ENCODE measurements around the gene HABP2.

HABP2 gene

DNA sequence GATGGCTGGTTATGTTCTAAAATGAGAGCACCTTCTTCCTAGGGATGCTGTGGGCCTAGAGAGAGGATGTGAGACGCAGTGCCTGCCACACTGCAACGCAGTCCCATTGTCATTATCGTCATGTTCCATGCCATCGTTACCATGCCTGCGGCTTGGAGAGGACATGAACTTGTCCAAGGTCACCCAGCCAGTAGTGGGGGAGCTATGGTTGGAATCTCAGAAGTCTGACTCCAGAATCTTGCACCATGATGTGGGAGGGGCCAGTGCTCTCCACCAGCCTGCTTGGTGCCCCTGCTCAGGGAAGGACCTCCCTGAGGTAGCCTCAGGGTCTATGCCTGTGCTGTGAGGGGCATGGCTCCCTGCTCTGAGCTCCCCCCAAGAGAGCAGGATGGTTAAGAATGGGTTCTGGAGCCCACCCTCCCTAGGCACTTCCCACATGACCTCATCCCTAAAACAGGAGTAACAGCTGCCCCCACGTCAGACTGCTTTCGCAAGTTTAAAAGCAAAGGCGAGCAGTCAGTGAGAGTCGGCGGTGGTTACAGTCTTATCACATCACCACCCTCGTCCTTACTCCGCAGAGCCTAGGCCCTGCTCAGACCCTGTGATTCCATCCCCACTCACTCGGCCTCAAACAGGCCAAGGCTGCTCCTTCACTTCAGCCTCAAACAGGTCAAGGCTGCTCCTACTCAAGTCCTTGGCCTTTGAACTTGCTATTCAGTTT lies 50.4 kb downstream of the HABP2 start:
- no peak for DNase-seq (ENCODE audit: low read depth in 2 of 2)

DNA sequence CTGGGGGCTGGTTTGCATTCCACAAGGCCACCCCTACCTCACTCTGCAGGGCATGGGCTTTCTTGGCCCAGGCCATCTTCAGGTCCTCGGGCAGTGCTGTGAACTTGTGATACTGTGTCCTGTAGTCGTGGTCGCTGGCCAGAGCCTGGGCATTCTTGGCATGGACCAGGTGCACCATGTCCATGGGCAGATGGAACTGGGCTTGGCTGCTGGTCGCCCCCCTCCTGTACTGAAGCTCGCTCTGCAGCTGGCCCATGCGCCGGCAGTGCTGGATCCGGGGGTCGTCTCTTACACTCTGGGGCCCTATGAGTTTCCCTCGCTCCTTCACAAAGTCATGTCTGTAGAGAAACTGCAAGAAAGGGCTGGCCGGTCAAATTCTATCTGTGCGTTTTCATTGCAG lies 51.7 kb downstream of the HABP2 start:
- no peak for DNase-seq (ENCODE audit: low read depth in 2 of 2)

- no peak for DNase-seq (ENCODE audit: low read depth in 2 of 2)
Measured at GRCh38 chr10:113605268-113605978, 52.6 kb downstream of the HABP2 start.

DNA sequence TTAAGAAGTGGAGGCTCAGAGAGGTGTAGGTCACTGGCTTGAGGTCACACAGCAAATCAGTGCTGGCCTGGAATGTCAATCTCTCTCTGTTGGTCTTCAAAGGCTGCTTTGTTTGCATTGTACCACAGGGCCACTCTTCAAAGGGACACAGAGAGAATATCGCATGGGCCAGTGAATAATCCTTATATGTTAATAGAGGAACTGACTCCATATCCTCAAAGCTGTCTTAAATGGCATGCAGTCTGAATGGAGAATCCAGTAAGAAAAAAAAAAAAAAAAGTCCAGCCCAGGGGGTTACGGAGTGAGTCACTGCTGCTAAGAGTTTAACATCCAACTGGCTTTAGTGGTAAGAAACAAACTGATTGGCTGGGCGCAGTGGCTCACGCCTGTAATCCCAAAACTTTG lies 56.9 kb downstream of the HABP2 start:
- no peak for DNase-seq (ENCODE audit: low read depth in 2 of 2)

- no peak for DNase-seq (ENCODE audit: low read depth in 2 of 2)
Measured at GRCh38 chr10:113610631-113611601, 58.1 kb downstream of the HABP2 start.

- DNase-seq (ENCODE audit: low read depth in 2 of 2), result no peak
Measured at GRCh38 chr10:113612154-113612553, 59.3 kb downstream of the HABP2 start.

DNA sequence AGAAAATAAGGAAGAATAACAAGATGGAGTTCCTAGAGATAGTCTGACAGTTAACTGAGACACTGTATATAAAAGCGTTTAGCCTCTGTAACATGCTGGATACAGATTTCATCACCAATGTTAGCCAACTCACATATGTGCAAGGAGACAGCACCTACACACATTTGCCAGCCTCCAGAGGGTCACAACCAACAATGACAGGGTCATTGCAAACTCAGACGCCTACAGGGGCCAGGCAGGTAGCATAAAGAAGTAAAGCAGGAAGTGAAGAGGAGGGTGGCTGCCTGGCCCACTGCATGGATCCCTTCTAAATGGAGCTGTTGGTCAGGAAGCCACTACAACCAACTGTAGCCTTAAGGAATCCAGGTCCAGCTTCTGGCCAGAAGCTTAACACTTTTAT lies 60.6 kb downstream of the HABP2 start:
- DNase-seq (ENCODE audit: low read depth in 2 of 2), result no peak

- no peak for DNase-seq (ENCODE audit: low read depth in 2 of 2)
Measured at GRCh38 chr10:113613977-113614690, 61.3 kb downstream of the HABP2 start.

GRCh38 chr10:113616244-113617074 lies 63.6 kb downstream of the HABP2 start:
- no peak for DNase-seq (ENCODE audit: low read depth in 2 of 2)

GRCh38 chr10:113617086-113617485 lies 64.2 kb downstream of the HABP2 start:
- no peak for DNase-seq (ENCODE audit: low read depth in 2 of 2)

GRCh38 chr10:113618338-113618737 lies 65.5 kb downstream of the HABP2 start:
- DNase-seq (ENCODE audit: low read depth in 2 of 2), result no peak

DNA sequence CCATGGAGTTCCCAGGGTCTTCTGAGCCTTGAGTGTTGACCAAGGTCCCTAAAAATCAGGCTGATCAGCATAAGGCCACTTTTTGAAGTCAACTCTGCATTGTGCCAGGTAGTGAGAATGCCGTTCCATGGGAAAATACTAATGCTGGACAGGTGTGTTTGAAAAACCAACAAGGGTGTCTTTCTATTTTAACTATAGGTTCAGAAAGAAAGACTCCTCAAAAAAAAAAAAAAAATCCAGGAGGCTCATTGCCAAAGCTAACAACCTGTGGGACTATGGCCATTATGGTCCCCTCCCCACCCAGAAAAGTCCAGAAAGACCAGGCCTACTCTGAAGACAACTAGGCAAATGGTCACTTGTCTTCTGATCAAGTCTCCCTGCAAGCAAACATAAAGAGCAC lies 66.5 kb downstream of the HABP2 start:
- no peak for DNase-seq (ENCODE audit: low read depth in 2 of 2)

DNA sequence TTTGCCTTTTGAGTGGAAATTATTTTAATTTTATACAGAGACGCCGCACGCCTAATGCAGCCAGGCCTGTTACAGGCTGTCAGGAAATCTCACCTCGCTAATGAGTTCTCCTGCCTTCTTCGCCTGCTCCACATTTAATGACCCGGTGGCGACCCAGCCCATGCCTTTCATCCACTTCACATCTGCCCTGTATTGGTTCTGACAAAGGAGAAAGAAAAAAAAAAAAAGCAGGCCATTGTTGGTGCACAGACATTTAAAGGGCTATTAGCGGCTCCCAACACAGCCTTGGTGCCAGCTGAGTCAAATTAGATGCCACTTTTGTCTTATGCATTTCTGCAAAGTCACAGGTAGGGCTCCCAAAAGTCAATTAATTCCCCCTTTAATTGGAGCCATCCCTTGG lies 67.7 kb downstream of the HABP2 start:
- no peak for DNase-seq (ENCODE audit: low read depth in 2 of 2)

- no peak for DNase-seq (ENCODE audit: low read depth in 2 of 2)
Measured at GRCh38 chr10:113620936-113621335, 68.1 kb downstream of the HABP2 start.

GRCh38 chr10:113621799-113622198 lies 68.9 kb downstream of the HABP2 start:
- DNase-seq (ENCODE audit: low read depth in 2 of 2), result no peak

- no peak for DNase-seq (ENCODE audit: low read depth in 2 of 2)
Measured at GRCh38 chr10:113622831-113623230, 70.0 kb downstream of the HABP2 start.

DNA sequence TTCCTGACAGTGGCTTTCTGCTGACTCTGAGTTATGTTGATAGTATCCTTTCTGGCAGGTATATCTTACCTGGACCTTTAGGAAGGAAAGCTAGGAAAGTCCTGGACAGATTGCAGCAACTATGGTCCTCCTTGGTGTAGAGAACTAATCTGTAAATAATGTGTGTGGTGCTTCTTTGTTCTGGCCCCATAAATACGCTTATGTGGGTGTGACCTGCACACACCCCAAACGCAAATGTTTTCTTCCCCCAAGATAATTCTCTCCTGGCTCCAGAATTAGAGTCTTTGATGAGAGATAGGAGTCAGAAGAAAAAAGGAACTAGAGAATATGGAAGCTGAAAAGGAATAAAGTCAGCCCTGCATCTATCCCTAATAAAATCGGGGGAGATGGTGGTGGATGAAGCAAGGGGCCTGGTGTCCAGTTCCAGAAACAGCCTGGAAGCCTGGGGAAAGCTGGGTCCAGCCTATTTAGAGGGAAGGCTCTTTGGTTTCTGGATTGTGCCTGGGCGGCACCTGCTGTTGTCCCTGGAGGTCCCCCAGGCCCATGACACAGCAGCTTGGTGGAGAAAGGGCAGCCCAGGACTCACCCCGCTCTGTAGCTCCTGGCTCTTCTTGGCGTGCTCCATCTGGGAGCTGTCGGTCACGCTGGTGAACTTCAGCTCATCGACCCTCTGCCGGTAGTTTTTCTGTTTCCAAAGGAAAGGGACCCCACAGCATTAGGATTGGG lies 72.8 kb downstream of the HABP2 start:
- no peak for DNase-seq (ENCODE audit: low read depth in 2 of 2)

- no peak for DNase-seq (ENCODE audit: low read depth in 2 of 2)
Measured at GRCh38 chr10:113626809-113627355, 74.0 kb downstream of the HABP2 start.

DNA sequence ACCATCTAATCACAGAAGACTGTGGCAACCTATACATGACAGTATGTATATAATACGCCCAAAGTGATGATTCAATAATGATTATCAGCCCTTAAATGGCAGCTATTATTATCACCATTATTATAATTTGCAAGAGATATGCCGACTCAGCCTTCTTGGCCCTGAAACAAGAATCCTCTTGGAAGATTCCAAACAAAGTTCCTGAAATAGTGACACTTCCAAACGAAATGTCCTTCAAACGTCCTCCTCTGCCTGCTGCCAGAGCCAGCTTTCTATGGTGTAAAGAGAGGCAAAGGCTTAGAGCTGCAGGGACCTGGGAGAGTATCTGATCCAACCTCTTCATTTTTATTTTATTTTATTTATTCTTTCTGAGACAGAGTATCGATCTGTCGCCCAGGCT lies 75.0 kb downstream of the HABP2 start:
- no peak for DNase-seq (ENCODE audit: low read depth in 2 of 2)
